CD14-positive monocyte (primary cell): ENCODE measurements around the gene CUX1. TPM values are rescaled to one million over a fixed set of nuclear protein-coding genes. Genes with fewer than 3 reads are reported as not detected.
A peak's percentile ranks its signal among the peaks of the same experiment; 100 is the strongest.

ENCODE experiments used
- DNase-seq, 3 donors: peaks; one replicate each; pipeline ENCODE4 v3.0.0-alpha.2; 2011 to 2022
- H2AFZ ChIP-seq: 2 replicates; pipeline ENCODE4 v1.6.0; 2012; ENCODE audit warnings: mild to moderate bottlenecking, low read depth, low read length, inconsistent platforms; ENCODE audit not compliant: insufficient read depth, poor library complexity, severe bottlenecking
- H3K27ac ChIP-seq, 2 donors: 1 replicate in 1 of 2; 2 replicates in 1 of 2; pipeline ENCODE4 v1.5.1; 2012 to 2013; ENCODE audit warnings: low read length in 2 of 2, control low read depth in 1 of 2, inconsistent platforms in 1 of 2, low read depth in 1 of 2, mild to moderate bottlenecking in 1 of 2
- H3K27me3 ChIP-seq, 2 donors: one replicate each; pipeline versions ENCODE4 v1.6.0 to v1.6.1; 2011 to 2013; ENCODE audit warnings: low read length in 2 of 2; ENCODE audit not compliant: control insufficient read depth in 2 of 2, insufficient read depth in 2 of 2
- H3K36me3 ChIP-seq, 2 donors: replicated peaks in 1 of 2; 1 replicate in 1 of 2; 2 replicates in 1 of 2; pipeline versions ENCODE4 v1.5.1 to v1.6.1; 2012 to 2013; ENCODE audit warnings: low read length in 2 of 2, control low read depth in 1 of 2, inconsistent platforms in 1 of 2, mild to moderate bottlenecking in 1 of 2; ENCODE audit not compliant: insufficient read depth in 2 of 2, control insufficient read depth in 1 of 2
- H3K4me1 ChIP-seq, 2 donors: 1 replicate in 1 of 2; 2 replicates in 1 of 2; pipeline versions ENCODE4 v1.5.1 to v1.6.1; 2012 to 2013; ENCODE audit warnings: low read length in 2 of 2, control low read depth in 1 of 2, inconsistent platforms in 1 of 2, mild to moderate bottlenecking in 1 of 2, moderate library complexity in 1 of 2; ENCODE audit not compliant: insufficient read depth in 2 of 2, control insufficient read depth in 1 of 2
- H3K4me2 ChIP-seq: replicated peaks from 2 replicates; pipeline ENCODE3; 2012; ENCODE audit warnings: low read length, moderate library complexity, mild to moderate bottlenecking; ENCODE audit not compliant: poor library complexity, severe bottlenecking; ENCODE audit errors: extremely low read depth
- H3K4me3 ChIP-seq, 3 experiments: fragments of 200-600 bp in 1 of 3; sonication (generic) in 1 of 3; replicated peaks in 1 of 3; 1 replicate in 2 of 3; 2 replicates in 1 of 3; pipeline ENCODE4 v1.5.1; 2011 to 2013; ENCODE audit warnings: low read length in 3 of 3, mild to moderate bottlenecking in 3 of 3, control low read depth in 2 of 3, low read depth in 2 of 3, inconsistent platforms in 1 of 3, moderate library complexity in 1 of 3
- H3K79me2 ChIP-seq: 2 replicates; pipeline ENCODE4 v1.6.0; 2012; ENCODE audit warnings: mild to moderate bottlenecking, control low read depth, inconsistent platforms, low read length, moderate library complexity; ENCODE audit not compliant: insufficient read depth
- H3K9ac ChIP-seq: 2 replicates; pipeline ENCODE4 v1.6.0; 2017; ENCODE audit warnings: low read length, mild to moderate bottlenecking; ENCODE audit not compliant: insufficient read depth, poor library complexity, severe bottlenecking
- H3K9me3 ChIP-seq, 2 donors: replicated peaks in 1 of 2; 1 replicate in 1 of 2; 2 replicates in 1 of 2; pipeline versions ENCODE4 v1.5.1 to v1.6.1; 2012 to 2013; ENCODE audit warnings: low read length in 2 of 2, control low read depth in 1 of 2; ENCODE audit not compliant: control insufficient read depth in 1 of 2, insufficient read depth in 1 of 2
- H4K20me1 ChIP-seq: 2 replicates; pipeline ENCODE4 v1.6.0; 2012; ENCODE audit warnings: mild to moderate bottlenecking, low read length, control low read depth, moderate library complexity; ENCODE audit not compliant: insufficient read depth
- H3K27ac Mint-ChIP-seq, 7 donors: one replicate each; pipeline ENCODE4 v1.8.0; 2020; ENCODE audit warnings: mild to moderate bottlenecking in 7 of 7, mixed read lengths in 7 of 7, moderate library complexity in 6 of 7, inconsistent platforms in 2 of 7
- H3K27me3 Mint-ChIP-seq, 3 donors: one replicate each; pipeline ENCODE4 v1.8.0; 2021 to 2022; ENCODE audit warnings: low read depth in 3 of 3, mild to moderate bottlenecking in 3 of 3, mixed read lengths in 3 of 3, moderate library complexity in 3 of 3, inconsistent platforms in 1 of 3
- H3K36me3 Mint-ChIP-seq, 2 donors: one replicate each; pipeline ENCODE4 v1.8.0; 2020; ENCODE audit warnings: mixed read lengths in 2 of 2, inconsistent platforms in 1 of 2, mild to moderate bottlenecking in 1 of 2
- H3K4me1 Mint-ChIP-seq: one replicate; pipeline ENCODE4 v1.8.0; 2020; ENCODE audit warnings: mild to moderate bottlenecking, mixed read lengths
- H3K4me3 Mint-ChIP-seq, 2 donors: one replicate each; pipeline ENCODE4 v1.8.0; 2020; ENCODE audit warnings: mild to moderate bottlenecking in 2 of 2, mixed read lengths in 2 of 2, moderate library complexity in 1 of 2
- H3K9me3 Mint-ChIP-seq, 7 donors: one replicate each; pipeline ENCODE4 v1.8.0; 2020 to 2022; ENCODE audit warnings: mixed read lengths in 7 of 7, mild to moderate bottlenecking in 6 of 7, moderate library complexity in 6 of 7, inconsistent platforms in 2 of 7
- CTCF ChIP-seq: fragments of 200-600 bp; IDR thresholded peaks from one replicate; pipeline ENCODE4 v1.8.0; 2022; ENCODE audit warnings: antibody characterized with exemption, mild to moderate bottlenecking
- WGBS: methylation state at CpG from one replicate; pipeline ENCODE4 v1.1.5; 2013; ENCODE audit warnings: missing lambda C conversion rate; ENCODE audit not compliant: insufficient coverage; 5-methylcytosine and 5-hydroxymethylcytosine counted together
- intact Hi-C, 2 donors: fragments of 100-400 bp; cut with micrococcal nuclease; formaldehyde crosslinking; loops; one replicate each; pipeline versions ENCODE4 v1.15.0 to v1.15.1; 2023
- polyA plus RNA-seq, 3 donors: library from polyadenylated mRNA; depleted of rRNA in 1 of 3; unstranded in 2 of 3; stranded (reverse) in 1 of 3; fragments of 300-500 nt in 2 of 3; fragments of >200 nt in 1 of 3; fragmentation: Illumina TruSeq in 2 of 3; gene quantifications; 1 replicate in 2 of 3; 2 replicates in 1 of 3; pipeline ENCODE4 v1.2.3, GENCODE V29; 2012 to 2021

Gene CUX1
- polyA plus RNA-seq, 3 donors = 17.6 to 38.0 (median 28.0) TPM

- H3K9ac ChIP-seq = no peak overlapping the region
- H3K27me3 Mint-ChIP-seq = no peaks in the 10 kb centered on the region
- no peaks in the 10 kb centered on the region for H3K9me3 ChIP-seq
- H3K4me3 ChIP-seq = no peak overlapping the region
- H3K4me1 ChIP-seq = no peaks in the 10 kb centered on the region
- peaks cover 0 to 2% (median 0%) of the 10 kb centered on the region in 7 donors for H3K9me3 Mint-ChIP-seq
- H3K4me2 ChIP-seq = no peak overlapping the region
- peaks cover 33 to 75% of the 10 kb centered on the region in 2 donors for H3K36me3 ChIP-seq
- intact Hi-C loops = no loop called here
- no peaks in the 10 kb centered on the region for H3K27me3 ChIP-seq
- no CpG with 5 or more reads among the region's 5 CpGs for WGBS
- TF ChIP-seq CTCF = no peak
- H3K4me1 Mint-ChIP-seq = no peaks in the 10 kb centered on the region
- no peaks in the 10 kb centered on the region for H3K79me2 ChIP-seq
- H3K4me3 Mint-ChIP-seq = no peak overlapping the region
- H3K27ac Mint-ChIP-seq = peak overlapping the region in 1 of 7 donors; percentile 15
- H3K36me3 Mint-ChIP-seq = peaks cover 47 to 79% of the 10 kb centered on the region in 2 donors
- H3K27ac ChIP-seq = no peak overlapping the region
- H2AFZ ChIP-seq = no peak overlapping the region
- no peak for DNase-seq
- peaks cover 43% of the 10 kb centered on the region for H4K20me1 ChIP-seq
These were observed 405.8 kb downstream of the CUX1 start for GRCh38 chr7:102223184-102223583.

DNA sequence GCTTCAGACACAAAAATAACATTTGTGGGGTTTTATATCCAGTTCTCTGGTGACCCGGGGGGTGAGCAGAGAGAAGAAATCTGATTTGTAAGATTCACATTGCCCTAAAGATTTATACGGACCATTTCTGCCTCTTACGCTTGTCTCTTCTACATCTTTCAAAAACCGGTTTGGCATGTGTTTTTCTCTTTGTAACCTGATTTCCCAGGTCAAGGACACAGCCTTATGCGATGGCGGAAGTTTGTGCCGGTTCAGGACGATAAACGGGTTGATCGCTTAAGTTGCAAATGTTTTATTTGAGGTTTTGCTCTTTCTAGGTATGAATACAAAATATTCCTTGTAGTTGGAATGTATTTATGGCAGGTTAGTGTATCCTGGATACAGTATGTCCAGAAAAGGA, 407.6 kb downstream of the CUX1 start:
- Histone ChIP-seq H3K4me2 (no peak overlapping the region), H2AFZ (no peak overlapping the region), H3K27me3 (no peaks in the 10 kb centered on the region), H3K4me1 (no peaks in the 10 kb centered on the region), H3K36me3 (peaks cover 34 to 77% of the 10 kb centered on the region in 2 donors), H3K9me3 (no peaks in the 10 kb centered on the region), H3K4me3 (no peak overlapping the region), H4K20me1 (peaks cover 28% of the 10 kb centered on the region), H3K9ac (no peak overlapping the region), H3K79me2 (no peaks in the 10 kb centered on the region), H3K27ac (no peak overlapping the region)
- Mint-ChIP-seq H3K27me3 (no peaks in the 10 kb centered on the region), H3K4me3 (no peak overlapping the region), H3K27ac (no peak overlapping the region), H3K9me3 (no peaks in the 10 kb centered on the region), H3K36me3 (peaks cover 51 to 79% of the 10 kb centered on the region in 2 donors), H3K4me1 (no peaks in the 10 kb centered on the region)
- intact Hi-C loops = no loop called here
- no peak for DNase-seq
- 100% methylated on average over 8 of the region's 10 CpGs for WGBS
- no peak for TF ChIP-seq CTCF
